HepG2 (cell line): ENCODE results near the gene MCF2L. TPM values are rescaled to one million over a fixed set of nuclear protein-coding genes. Genes with fewer than 3 reads are reported as not detected.

ENCODE experiments used
- ATM ChIP-seq: fragments of 450-650 bp; IDR thresholded peaks from 2 replicates; pipeline ENCODE4 v1.7.1; 2017; ENCODE audit warnings: mild to moderate bottlenecking, borderline replicate concordance
- BORCS8-MEF2B ChIP-seq: sonication (generic); formaldehyde crosslinking; IDR thresholded peaks from 2 replicates; pipeline ENCODE4 v1.8.0; 2022; ENCODE audit warnings: mild to moderate bottlenecking, missing genetic modification reagents
- CBX1 ChIP-seq: IDR thresholded peaks from one replicate; pipeline ENCODE4 v1.6.1; 2016; ENCODE audit warnings: antibody characterized with exemption, low read depth
- CREBL2 ChIP-seq: sonication (generic); formaldehyde crosslinking; IDR thresholded peaks from 2 replicates; pipeline ENCODE4 v1.8.1; 2023; ENCODE audit warnings: missing genetic modification reagents, mild to moderate bottlenecking, borderline replicate concordance
- DR1 ChIP-seq: sonication (generic); formaldehyde crosslinking; IDR thresholded peaks from 2 replicates; pipeline ENCODE4 v1.8.0; 2021; ENCODE audit warnings: mild to moderate bottlenecking, missing genetic modification reagents, inconsistent platforms
- EEA1 ChIP-seq: sonication (generic); formaldehyde crosslinking; IDR thresholded peaks from 2 replicates; pipeline ENCODE4 v1.5.1; 2020; ENCODE audit warnings: mild to moderate bottlenecking, missing genetic modification reagents, borderline replicate concordance
- EED ChIP-seq: sonication (generic); formaldehyde crosslinking; IDR thresholded peaks from 2 replicates; pipeline ENCODE4 v1.5.0; 2020; ENCODE audit warnings: mild to moderate bottlenecking, missing genetic modification reagents
- GLI4 ChIP-seq: sonication (generic); formaldehyde crosslinking; IDR thresholded peaks from 2 replicates; pipeline ENCODE4 v1.5.1; 2020; ENCODE audit warnings: missing genetic modification reagents, mild to moderate bottlenecking, moderate library complexity, borderline replicate concordance
- GPN1 ChIP-seq: sonication (generic); formaldehyde crosslinking; IDR thresholded peaks from 2 replicates; pipeline ENCODE4 v1.5.1; 2020; ENCODE audit warnings: missing genetic modification reagents, borderline replicate concordance
- HNF4G ChIP-seq, 2 experiments: sonication (generic) in 1 of 2; formaldehyde crosslinking in 1 of 2; IDR thresholded peaks; 2 replicates each; pipeline versions ENCODE4 v1.4.0 to v1.6.1; 2011 to 2020; ENCODE audit warnings: borderline replicate concordance in 2 of 2, low read depth in 2 of 2, mild to moderate bottlenecking in 2 of 2, low read length in 1 of 2, missing genetic modification reagents in 1 of 2, moderate library complexity in 1 of 2
- HNRNPL ChIP-seq: fragments of 200-400 bp; formaldehyde crosslinking; IDR thresholded peaks from 2 replicates; pipeline ENCODE4 v1.6.1; 2017; ENCODE audit warnings: mild to moderate bottlenecking, low read depth, low read length
- MTF1 ChIP-seq: sonication (generic); formaldehyde crosslinking; IDR thresholded peaks from 2 replicates; pipeline ENCODE4 v1.5.0; 2020; ENCODE audit warnings: missing genetic modification reagents
- NR0B2 ChIP-seq: sonication (generic); formaldehyde crosslinking; IDR thresholded peaks from 2 replicates; pipeline ENCODE4 v1.4.0; 2020; ENCODE audit warnings: mild to moderate bottlenecking, missing genetic modification reagents
- NR2F2 ChIP-seq: IDR thresholded peaks from 2 replicates; pipeline ENCODE4 v1.6.1; 2012; ENCODE audit warnings: low read depth, inconsistent platforms, borderline replicate concordance
- PRMT3 ChIP-seq: sonication (generic); formaldehyde crosslinking; IDR thresholded peaks from 2 replicates; pipeline ENCODE4 v1.8.1; 2022; ENCODE audit warnings: low read depth, mild to moderate bottlenecking, moderate library complexity, missing genetic modification reagents, borderline replicate concordance
- SRY ChIP-seq: sonication (generic); formaldehyde crosslinking; IDR thresholded peaks from 2 replicates; pipeline ENCODE4 v1.8.0; 2022; ENCODE audit warnings: mild to moderate bottlenecking, missing genetic modification reagents
- TEAD3 ChIP-seq: optimal IDR thresholded peaks from 2 replicates; pipeline ENCODE3; 2016; ENCODE audit warnings: borderline replicate concordance
- TFE3 ChIP-seq: IDR thresholded peaks from 2 replicates; pipeline ENCODE4 v1.6.1; 2016
- ZFP1 ChIP-seq: IDR thresholded peaks from 2 replicates; pipeline ENCODE4 v1.6.1; 2016
- ZFP36L1 ChIP-seq: sonication (generic); formaldehyde crosslinking; IDR thresholded peaks from 2 replicates; pipeline ENCODE4 v1.8.0; 2022; ENCODE audit warnings: mild to moderate bottlenecking, missing genetic modification reagents, moderate library complexity
- ZNF20 ChIP-seq: sonication (generic); formaldehyde crosslinking; IDR thresholded peaks from 2 replicates; pipeline ENCODE4 v1.4.0; 2020; ENCODE audit warnings: mild to moderate bottlenecking, moderate library complexity, missing genetic modification reagents
- ZNF234 ChIP-seq: sonication (generic); formaldehyde crosslinking; conservative IDR thresholded peaks from 2 replicates; pipeline ENCODE4 v1.5.1; 2020; ENCODE audit warnings: mild to moderate bottlenecking, missing genetic modification reagents
- ZNF337 ChIP-seq: sonication (generic); formaldehyde crosslinking; IDR thresholded peaks from 2 replicates; pipeline ENCODE4 v1.5.1; 2020; ENCODE audit warnings: missing genetic modification reagents, low read depth, mild to moderate bottlenecking, borderline replicate concordance
- ZNF414 ChIP-seq: sonication (generic); formaldehyde crosslinking; IDR thresholded peaks from 2 replicates; pipeline ENCODE4 v1.5.0; 2020; ENCODE audit warnings: missing genetic modification reagents
- ZNF546 ChIP-seq: sonication (generic); formaldehyde crosslinking; conservative IDR thresholded peaks from 2 replicates; pipeline ENCODE4 v1.8.1; 2023; ENCODE audit warnings: mild to moderate bottlenecking, missing genetic modification reagents
- ZNF660 ChIP-seq: sonication (generic); formaldehyde crosslinking; IDR thresholded peaks from 2 replicates; pipeline ENCODE4 v1.5.1; 2020; ENCODE audit warnings: mild to moderate bottlenecking, low read depth, missing genetic modification reagents, borderline replicate concordance
- ZNF780A ChIP-seq: sonication (generic); formaldehyde crosslinking; IDR thresholded peaks from 2 replicates; pipeline ENCODE4 v1.8.0; 2022; ENCODE audit warnings: mild to moderate bottlenecking, missing genetic modification reagents, moderate library complexity
- polyA plus RNA-seq, 8 experiments: library from polyadenylated mRNA; depleted of rRNA in 3 of 8; stranded (reverse) in 7 of 8; unstranded in 1 of 8; fragments of >200 nt; fragmentation: Illumina TruSeq in 4 of 8; extraction: Trizol in 4 of 8; gene quantifications; 2 replicates each; pipeline versions ENCODE4 v1.2.1 to v1.2.3, GENCODE V29; 2011 to 2016; ENCODE audit warnings: low read depth in 4 of 8, missing spikeins in 1 of 8, mixed read lengths in 1 of 8; ENCODE audit not compliant: insufficient read depth in 1 of 8
- total RNA-seq, 5 experiments: library from RNA; depleted of rRNA; stranded (reverse); fragments of >200 nt; fragmentation: Illumina TruSeq; extraction: Trizol; gene quantifications; 2 replicates each; pipeline ENCODE4 v1.2.3, GENCODE V29; 2016; ENCODE audit warnings: low read depth in 1 of 5

MCF2L gene
- total and polyA plus RNA-seq, 2 of the 13 experiments (the other 11 are each of a cell fraction or from before 2014, with no cell fraction given), result 19.4 to 28.4 TPM

DNA sequence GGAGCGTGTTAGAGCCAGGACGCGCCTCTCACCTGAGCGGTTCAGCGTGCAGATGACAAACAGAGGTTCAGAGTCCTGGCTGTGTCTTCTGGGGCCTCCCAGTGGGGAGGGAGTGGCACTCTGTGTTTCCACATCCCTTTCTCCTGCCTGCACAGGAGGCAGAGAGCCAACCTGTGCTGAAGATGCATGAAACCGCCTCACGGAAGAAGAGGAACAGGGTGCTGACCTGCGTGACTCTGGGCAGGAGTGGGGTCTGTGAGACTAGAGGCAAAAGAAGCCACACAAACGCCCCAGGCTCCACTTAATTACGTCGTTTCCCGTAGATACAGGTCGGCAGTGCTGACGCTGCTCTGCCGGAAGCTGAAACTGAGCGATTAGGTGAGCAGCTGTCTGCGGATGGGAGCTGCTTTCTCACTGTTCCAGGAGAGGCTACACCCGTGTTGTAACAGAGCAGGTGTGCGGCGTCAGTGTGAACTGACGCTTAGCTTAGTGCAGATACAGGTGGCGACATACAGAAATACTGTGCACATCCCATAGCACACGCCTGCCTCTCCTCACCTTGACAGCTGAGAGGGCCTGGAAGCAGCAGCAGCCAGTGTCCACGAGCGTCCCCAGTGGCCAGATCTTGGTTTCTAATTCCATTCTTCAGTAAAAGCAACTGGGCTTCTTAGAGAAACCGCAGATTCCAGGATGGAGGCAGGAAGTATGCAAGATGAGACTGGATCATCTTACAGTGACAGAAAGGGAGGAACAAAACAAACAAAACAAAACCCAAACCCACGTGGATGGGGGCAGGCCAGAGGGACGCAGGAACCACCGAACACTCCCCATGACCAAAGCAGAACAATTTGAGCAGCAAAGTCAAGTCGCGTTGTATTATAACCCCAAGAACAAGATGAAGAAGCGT is 37.7 kb upstream of the MCF2L start (continued):
- no peak for TF ChIP-seq TFE3 (CRISPR knock-in tag)
- TF ChIP-seq GPN1 (CRISPR knock-in tag), result no peak
- TF ChIP-seq EEA1 (CRISPR knock-in tag), result no peak
- 0 out of 2 replicates have a peak, but pooled peaks have one; percentile 17 for TF ChIP-seq HNF4G (IDR thresholded peaks at IDR 0.05; ENCODE audit: borderline replicate concordance, low read depth, low read length)
- TF ChIP-seq HNF4G (CRISPR knock-in tag; IDR thresholded peaks at IDR 0.05; ENCODE audit: borderline replicate concordance, low read depth), result no peak
- TF ChIP-seq GLI4 (CRISPR knock-in tag), result no peak
- no peak for TF ChIP-seq MTF1
- no peak for TF ChIP-seq ZNF20 (CRISPR knock-in tag)
- TF ChIP-seq CBX1, result no peak
- no peak for TF ChIP-seq ZNF337 (CRISPR knock-in tag)
- no peak for TF ChIP-seq ATM
- TF ChIP-seq ZNF546 (CRISPR knock-in tag), result no peak
- no peak for TF ChIP-seq ZFP36L1 (CRISPR knock-in tag)
- no peak for TF ChIP-seq PRMT3 (CRISPR knock-in tag)
- TF ChIP-seq HNRNPL, result no peak
- no peak for TF ChIP-seq NR0B2 (CRISPR knock-in tag)
- TF ChIP-seq BORCS8-MEF2B (CRISPR knock-in tag), result 0 out of 2 replicates have a peak, but pooled peaks have one; percentile 47
- TF ChIP-seq ZNF780A, result no peak
- no peak for TF ChIP-seq CREBL2 (CRISPR knock-in tag)
- TF ChIP-seq TEAD3 (CRISPR knock-in tag), result peak; percentile 4
- no peak for TF ChIP-seq NR2F2
- TF ChIP-seq EED, result no peak
- no peak for TF ChIP-seq ZNF414 (CRISPR knock-in tag)
- no peak for TF ChIP-seq ZNF660
- no peak for TF ChIP-seq ZFP1 (CRISPR knock-in tag)
- no peak for TF ChIP-seq ZNF234 (CRISPR knock-in tag)
- TF ChIP-seq SRY, result no peak
- no peak for TF ChIP-seq DR1 (CRISPR knock-in tag)
